Fibroblast of pulmonary artery (primary cell): Measurements from ENCODE around the gene HS2ST1.
"Not testable (repeated sequence)": the region's sequence is repeated elsewhere in the genome, so short reads cannot be mapped to it uniquely, and the experiment has no call there.

ENCODE experiments used
- DNase-seq: peaks from one replicate; pipeline ENCODE4 v3.0.0-alpha.2; 2010; ENCODE audit warnings: low read depth
- H3K4me3 ChIP-seq: replicated peaks from 2 replicates; pipeline ENCODE4 v1.5.1; 2011; ENCODE audit warnings: low read depth, mild to moderate bottlenecking, control low read depth, low read length, moderate library complexity
- CTCF ChIP-seq: IDR thresholded peaks from 2 replicates; pipeline ENCODE4 v1.5.1; 2011; ENCODE audit warnings: mild to moderate bottlenecking, control low read depth, low read length, inconsistent platforms; ENCODE audit errors: missing control alignments

Gene HS2ST1

GRCh38 chr1:86981482-86982213, 67.2 kb downstream of the HS2ST1 start:
- TF ChIP-seq CTCF: no peak
- no peak overlapping the region for H3K4me3 ChIP-seq
- no peak for DNase-seq

GRCh38 chr1:86983677-86984076, 69.2 kb downstream of the HS2ST1 start:
- not testable (repeated sequence) for H3K4me3 ChIP-seq, DNase-seq

- H3K4me3 ChIP-seq: no peak overlapping the region
- no peak for TF ChIP-seq CTCF
- no peak for DNase-seq
These were observed 73.0 kb downstream of the HS2ST1 start for GRCh38 chr1:86987446-86987845.

- no peak for TF ChIP-seq CTCF
- H3K4me3 ChIP-seq: no peak overlapping the region
- no peak for DNase-seq
These were observed 74.4 kb downstream of the HS2ST1 start for GRCh38 chr1:86988835-86989234.

GRCh38 chr1:86989690-86990089, 75.3 kb downstream of the HS2ST1 start:
- DNase-seq, H3K4me3 ChIP-seq: not testable (repeated sequence)

GRCh38 chr1:86990826-86991225, 76.4 kb downstream of the HS2ST1 start:
- H3K4me3 ChIP-seq: no peak overlapping the region
- no peak for TF ChIP-seq CTCF
- DNase-seq: no peak

- H3K4me3 ChIP-seq: no peak overlapping the region
- no peak for TF ChIP-seq CTCF
- no peak for DNase-seq
These were observed 77.2 kb downstream of the HS2ST1 start for GRCh38 chr1:86991549-86992186.

GRCh38 chr1:86992861-86993260, 78.4 kb downstream of the HS2ST1 start:
- no peak overlapping the region for H3K4me3 ChIP-seq
- no peak for TF ChIP-seq CTCF
- DNase-seq: no peak
